Measurements from ENCODE around the gene C9orf43. TPM values are rescaled to one million over a fixed set of nuclear protein-coding genes. Genes with fewer than 3 reads are reported as not detected.

C9orf43 gene
- total RNA-seq, 1 experiment from 2014 or later, result 0.28 TPM

DNA sequence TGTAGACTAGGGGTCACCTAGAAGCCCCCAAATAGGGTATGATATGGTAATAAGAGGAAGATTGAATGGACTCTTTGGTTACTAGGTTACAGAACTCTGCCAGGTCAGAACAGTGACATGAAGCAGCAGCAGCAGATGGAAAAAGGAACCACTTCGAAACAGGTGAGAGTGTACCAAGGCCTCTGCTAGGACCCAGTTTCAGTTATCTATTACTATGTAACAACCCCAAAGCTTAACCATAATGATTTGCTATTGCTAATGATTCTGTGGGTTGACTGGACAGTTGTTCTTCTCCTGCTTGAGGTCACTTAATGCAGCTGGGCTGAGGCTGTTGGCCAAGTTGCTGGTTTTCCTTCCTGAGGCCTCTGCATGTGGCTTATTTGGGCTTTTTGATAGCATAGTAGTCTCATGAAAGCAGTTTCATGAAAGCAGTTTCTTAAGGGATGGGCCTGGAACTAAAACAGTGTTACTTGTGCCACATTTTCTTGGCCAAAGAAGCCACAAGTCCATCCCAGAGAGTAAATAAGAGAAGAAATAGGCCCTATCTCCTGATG, 17.6 kb downstream of the C9orf43 start:
- H3K4me3 Mint-ChIP-seq, result no peak overlapping the region
- DNase-seq (ENCODE audit: low spot score) (no peak), ATAC-seq (no peak)
- peaks cover 10% of the 10 kb centered on the region for H3K4me1 Mint-ChIP-seq
- POLR2A ChIA-PET, result no interaction called here
- H3K27ac Mint-ChIP-seq, result no peak overlapping the region
- TF ChIP-seq, protein P1, sequence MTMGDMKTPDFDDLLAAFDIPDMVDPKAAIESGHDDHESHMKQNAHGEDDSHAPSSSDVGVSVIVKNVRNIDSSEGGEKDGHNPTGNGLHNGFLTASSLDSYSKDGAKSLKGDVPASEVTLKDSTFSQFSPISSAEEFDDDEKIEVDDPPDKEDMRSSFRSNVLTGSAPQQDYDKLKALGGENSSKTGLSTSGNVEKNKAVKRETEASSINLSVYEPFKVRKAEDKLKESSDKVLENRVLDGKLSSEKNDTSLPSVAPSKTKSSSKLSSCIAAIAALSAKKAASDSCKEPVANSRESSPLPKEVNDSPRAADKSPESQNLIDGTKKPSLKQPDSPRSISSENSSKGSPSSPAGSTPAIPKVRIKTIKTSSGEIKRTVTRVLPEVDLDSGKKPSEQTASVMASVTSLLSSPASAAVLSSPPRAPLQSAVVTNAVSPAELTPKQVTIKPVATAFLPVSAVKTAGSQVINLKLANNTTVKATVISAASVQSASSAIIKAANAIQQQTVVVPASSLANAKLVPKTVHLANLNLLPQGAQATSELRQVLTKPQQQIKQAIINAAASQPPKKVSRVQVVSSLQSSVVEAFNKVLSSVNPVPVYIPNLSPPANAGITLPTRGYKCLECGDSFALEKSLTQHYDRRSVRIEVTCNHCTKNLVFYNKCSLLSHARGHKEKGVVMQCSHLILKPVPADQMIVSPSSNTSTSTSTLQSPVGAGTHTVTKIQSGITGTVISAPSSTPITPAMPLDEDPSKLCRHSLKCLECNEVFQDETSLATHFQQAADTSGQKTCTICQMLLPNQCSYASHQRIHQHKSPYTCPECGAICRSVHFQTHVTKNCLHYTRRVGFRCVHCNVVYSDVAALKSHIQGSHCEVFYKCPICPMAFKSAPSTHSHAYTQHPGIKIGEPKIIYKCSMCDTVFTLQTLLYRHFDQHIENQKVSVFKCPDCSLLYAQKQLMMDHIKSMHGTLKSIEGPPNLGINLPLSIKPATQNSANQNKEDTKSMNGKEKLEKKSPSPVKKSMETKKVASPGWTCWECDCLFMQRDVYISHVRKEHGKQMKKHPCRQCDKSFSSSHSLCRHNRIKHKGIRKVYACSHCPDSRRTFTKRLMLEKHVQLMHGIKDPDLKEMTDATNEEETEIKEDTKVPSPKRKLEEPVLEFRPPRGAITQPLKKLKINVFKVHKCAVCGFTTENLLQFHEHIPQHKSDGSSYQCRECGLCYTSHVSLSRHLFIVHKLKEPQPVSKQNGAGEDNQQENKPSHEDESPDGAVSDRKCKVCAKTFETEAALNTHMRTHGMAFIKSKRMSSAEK (CRISPR knock-in tag; IDR thresholded peaks at IDR 0.05; ENCODE audit: borderline replicate concordance), result no peak
- TF ChIP-seq, protein P2, sequence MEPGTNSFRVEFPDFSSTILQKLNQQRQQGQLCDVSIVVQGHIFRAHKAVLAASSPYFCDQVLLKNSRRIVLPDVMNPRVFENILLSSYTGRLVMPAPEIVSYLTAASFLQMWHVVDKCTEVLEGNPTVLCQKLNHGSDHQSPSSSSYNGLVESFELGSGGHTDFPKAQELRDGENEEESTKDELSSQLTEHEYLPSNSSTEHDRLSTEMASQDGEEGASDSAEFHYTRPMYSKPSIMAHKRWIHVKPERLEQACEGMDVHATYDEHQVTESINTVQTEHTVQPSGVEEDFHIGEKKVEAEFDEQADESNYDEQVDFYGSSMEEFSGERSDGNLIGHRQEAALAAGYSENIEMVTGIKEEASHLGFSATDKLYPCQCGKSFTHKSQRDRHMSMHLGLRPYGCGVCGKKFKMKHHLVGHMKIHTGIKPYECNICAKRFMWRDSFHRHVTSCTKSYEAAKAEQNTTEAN (CRISPR knock-in tag; IDR thresholded peaks at IDR 0.05), result no peak
- TF ChIP-seq GABPB1 (CRISPR knock-in tag; IDR thresholded peaks at IDR 0.05) (no peak), TP53 (CRISPR knock-in tag; IDR thresholded peaks at IDR 0.05) (no peak), NR1H2 (CRISPR knock-in tag; IDR thresholded peaks at IDR 0.05) (no peak)
- TF ChIP-seq, protein P3, sequence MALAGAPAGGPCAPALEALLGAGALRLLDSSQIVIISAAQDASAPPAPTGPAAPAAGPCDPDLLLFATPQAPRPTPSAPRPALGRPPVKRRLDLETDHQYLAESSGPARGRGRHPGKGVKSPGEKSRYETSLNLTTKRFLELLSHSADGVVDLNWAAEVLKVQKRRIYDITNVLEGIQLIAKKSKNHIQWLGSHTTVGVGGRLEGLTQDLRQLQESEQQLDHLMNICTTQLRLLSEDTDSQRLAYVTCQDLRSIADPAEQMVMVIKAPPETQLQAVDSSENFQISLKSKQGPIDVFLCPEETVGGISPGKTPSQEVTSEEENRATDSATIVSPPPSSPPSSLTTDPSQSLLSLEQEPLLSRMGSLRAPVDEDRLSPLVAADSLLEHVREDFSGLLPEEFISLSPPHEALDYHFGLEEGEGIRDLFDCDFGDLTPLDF (CRISPR knock-in tag; IDR thresholded peaks at IDR 0.05), result no peak
- TF ChIP-seq, protein P4, sequence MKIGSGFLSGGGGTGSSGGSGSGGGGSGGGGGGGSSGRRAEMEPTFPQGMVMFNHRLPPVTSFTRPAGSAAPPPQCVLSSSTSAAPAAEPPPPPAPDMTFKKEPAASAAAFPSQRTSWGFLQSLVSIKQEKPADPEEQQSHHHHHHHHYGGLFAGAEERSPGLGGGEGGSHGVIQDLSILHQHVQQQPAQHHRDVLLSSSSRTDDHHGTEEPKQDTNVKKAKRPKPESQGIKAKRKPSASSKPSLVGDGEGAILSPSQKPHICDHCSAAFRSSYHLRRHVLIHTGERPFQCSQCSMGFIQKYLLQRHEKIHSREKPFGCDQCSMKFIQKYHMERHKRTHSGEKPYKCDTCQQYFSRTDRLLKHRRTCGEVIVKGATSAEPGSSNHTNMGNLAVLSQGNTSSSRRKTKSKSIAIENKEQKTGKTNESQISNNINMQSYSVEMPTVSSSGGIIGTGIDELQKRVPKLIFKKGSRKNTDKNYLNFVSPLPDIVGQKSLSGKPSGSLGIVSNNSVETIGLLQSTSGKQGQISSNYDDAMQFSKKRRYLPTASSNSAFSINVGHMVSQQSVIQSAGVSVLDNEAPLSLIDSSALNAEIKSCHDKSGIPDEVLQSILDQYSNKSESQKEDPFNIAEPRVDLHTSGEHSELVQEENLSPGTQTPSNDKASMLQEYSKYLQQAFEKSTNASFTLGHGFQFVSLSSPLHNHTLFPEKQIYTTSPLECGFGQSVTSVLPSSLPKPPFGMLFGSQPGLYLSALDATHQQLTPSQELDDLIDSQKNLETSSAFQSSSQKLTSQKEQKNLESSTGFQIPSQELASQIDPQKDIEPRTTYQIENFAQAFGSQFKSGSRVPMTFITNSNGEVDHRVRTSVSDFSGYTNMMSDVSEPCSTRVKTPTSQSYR (CRISPR knock-in tag; IDR thresholded peaks at IDR 0.05), result no peak
- TF ChIP-seq, protein P5, sequence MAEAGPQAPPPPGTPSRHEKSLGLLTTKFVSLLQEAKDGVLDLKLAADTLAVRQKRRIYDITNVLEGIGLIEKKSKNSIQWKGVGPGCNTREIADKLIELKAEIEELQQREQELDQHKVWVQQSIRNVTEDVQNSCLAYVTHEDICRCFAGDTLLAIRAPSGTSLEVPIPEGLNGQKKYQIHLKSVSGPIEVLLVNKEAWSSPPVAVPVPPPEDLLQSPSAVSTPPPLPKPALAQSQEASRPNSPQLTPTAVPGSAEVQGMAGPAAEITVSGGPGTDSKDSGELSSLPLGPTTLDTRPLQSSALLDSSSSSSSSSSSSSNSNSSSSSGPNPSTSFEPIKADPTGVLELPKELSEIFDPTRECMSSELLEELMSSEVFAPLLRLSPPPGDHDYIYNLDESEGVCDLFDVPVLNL (CRISPR knock-in tag; IDR thresholded peaks at IDR 0.05; ENCODE audit: borderline replicate concordance, low read depth), result no peak
- H3K36me3 Mint-ChIP-seq, result no peaks in the 10 kb centered on the region
- peaks cover 7% of the 10 kb centered on the region for H3K9me3 Mint-ChIP-seq
- peaks cover 31% of the 10 kb centered on the region for H3K27me3 Mint-ChIP-seq (ENCODE audit: low read depth)
- CTCF ChIA-PET, result no interaction called here

DNA sequence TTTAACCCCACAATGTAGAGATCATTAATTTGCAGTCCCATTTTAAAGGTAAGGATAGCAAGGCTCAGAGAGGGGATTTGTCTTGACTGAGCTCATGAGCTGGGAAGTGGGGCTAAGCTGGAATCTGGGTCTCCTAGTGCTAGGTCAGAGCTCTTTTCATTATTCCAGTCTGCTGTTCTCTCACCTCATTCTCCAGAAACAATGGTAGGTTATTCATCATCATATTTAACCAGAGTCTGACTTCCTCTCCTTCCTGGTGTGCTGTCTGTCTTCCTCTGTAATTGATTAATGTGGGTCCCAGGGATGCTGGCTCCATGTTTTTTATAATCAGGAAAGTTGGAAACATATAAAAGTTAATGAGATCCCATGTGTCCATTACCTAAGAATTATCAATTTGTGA, 20.6 kb downstream of the C9orf43 start:
- Mint-ChIP-seq H3K4me1 (no peaks in the 10 kb centered on the region), H3K36me3 (peaks cover 3% of the 10 kb centered on the region; the same call in 1 of the 2 replicates), H3K27me3 (ENCODE audit: low read depth) (peaks cover 52% of the 10 kb centered on the region), H3K4me3 (no peak overlapping the region), H3K9me3 (peaks cover 18% of the 10 kb centered on the region), H3K27ac (no peak overlapping the region)
- DNase-seq (ENCODE audit: low spot score) (no peak), ATAC-seq (no peak)
- CTCF ChIA-PET, result no interaction called here
- POLR2A ChIA-PET, result interaction anchor here (0.5 kb wide), 1 partner anchor 132 kb away, joined by 4 read pairs; no protein-coding TSS in a partner anchor
- TF ChIP-seq, protein P6, sequence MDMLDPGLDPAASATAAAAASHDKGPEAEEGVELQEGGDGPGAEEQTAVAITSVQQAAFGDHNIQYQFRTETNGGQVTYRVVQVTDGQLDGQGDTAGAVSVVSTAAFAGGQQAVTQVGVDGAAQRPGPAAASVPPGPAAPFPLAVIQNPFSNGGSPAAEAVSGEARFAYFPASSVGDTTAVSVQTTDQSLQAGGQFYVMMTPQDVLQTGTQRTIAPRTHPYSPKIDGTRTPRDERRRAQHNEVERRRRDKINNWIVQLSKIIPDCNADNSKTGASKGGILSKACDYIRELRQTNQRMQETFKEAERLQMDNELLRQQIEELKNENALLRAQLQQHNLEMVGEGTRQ (CRISPR knock-in tag; IDR thresholded peaks at IDR 0.05), result no peak
- TF ChIP-seq GTF2I (CRISPR knock-in tag; conservative IDR thresholded peaks at IDR 0.05) (no peak), CREB1 (CRISPR knock-in tag; IDR thresholded peaks at IDR 0.05) (no peak), NR3C1 (CRISPR knock-in tag; conservative IDR thresholded peaks at IDR 0.05; ENCODE audit: low read depth) (no peak), ELF4 (CRISPR knock-in tag; IDR thresholded peaks at IDR 0.05; ENCODE audit: low read depth) (no peak)
- TF ChIP-seq, protein P7, sequence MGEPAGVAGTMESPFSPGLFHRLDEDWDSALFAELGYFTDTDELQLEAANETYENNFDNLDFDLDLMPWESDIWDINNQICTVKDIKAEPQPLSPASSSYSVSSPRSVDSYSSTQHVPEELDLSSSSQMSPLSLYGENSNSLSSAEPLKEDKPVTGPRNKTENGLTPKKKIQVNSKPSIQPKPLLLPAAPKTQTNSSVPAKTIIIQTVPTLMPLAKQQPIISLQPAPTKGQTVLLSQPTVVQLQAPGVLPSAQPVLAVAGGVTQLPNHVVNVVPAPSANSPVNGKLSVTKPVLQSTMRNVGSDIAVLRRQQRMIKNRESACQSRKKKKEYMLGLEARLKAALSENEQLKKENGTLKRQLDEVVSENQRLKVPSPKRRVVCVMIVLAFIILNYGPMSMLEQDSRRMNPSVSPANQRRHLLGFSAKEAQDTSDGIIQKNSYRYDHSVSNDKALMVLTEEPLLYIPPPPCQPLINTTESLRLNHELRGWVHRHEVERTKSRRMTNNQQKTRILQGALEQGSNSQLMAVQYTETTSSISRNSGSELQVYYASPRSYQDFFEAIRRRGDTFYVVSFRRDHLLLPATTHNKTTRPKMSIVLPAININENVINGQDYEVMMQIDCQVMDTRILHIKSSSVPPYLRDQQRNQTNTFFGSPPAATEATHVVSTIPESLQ (CRISPR knock-in tag; IDR thresholded peaks at IDR 0.05), result no peak
